Loucy (cell line): ENCODE data around the gene DNAJC17.

Experiments
- H2AFZ ChIP-seq: fragments of 200-600 bp; sonication (generic); 2 replicates; pipeline ENCODE4 v1.6.0; 2016; ENCODE audit warnings: antibody characterized with exemption, mild to moderate bottlenecking, low read length, moderate library complexity
- H3F3A ChIP-seq: fragments of 200-600 bp; 2 replicates; pipeline ENCODE4 v1.6.0; 2016; ENCODE audit warnings: antibody characterized with exemption, low read depth, mild to moderate bottlenecking
- H3K27me3 ChIP-seq: fragments of 200-600 bp; sonication (generic); 2 replicates; pipeline ENCODE4 v1.6.1; 2014; ENCODE audit warnings: low read length, mild to moderate bottlenecking; ENCODE audit not compliant: insufficient read depth, poor library complexity, severe bottlenecking
- H3K36me3 ChIP-seq: fragments of 200-600 bp; sonication (generic); 2 replicates; pipeline ENCODE4 v1.6.1; 2016; ENCODE audit warnings: low read length; ENCODE audit not compliant: insufficient read depth
- H3K4me1 ChIP-seq: fragments of 200-600 bp; sonication (generic); 2 replicates; pipeline ENCODE4 v1.5.1; 2014; ENCODE audit warnings: low read length, mild to moderate bottlenecking; ENCODE audit not compliant: insufficient read depth, poor library complexity, severe bottlenecking
- H3K4me2 ChIP-seq: fragments of 200-600 bp; sonication (generic); 2 replicates; pipeline ENCODE4 v1.6.0; 2014; ENCODE audit warnings: antibody characterized with exemption, low read length, low read depth, mild to moderate bottlenecking; ENCODE audit not compliant: poor library complexity, severe bottlenecking
- H3K4me3 ChIP-seq: fragments of 200-600 bp; sonication (generic); 2 replicates; pipeline ENCODE4 v1.5.1; 2014; ENCODE audit warnings: low read length, mild to moderate bottlenecking, mixed read lengths; ENCODE audit not compliant: poor library complexity, severe bottlenecking
- H3K79me2 ChIP-seq: fragments of 200-600 bp; sonication (generic); 2 replicates; pipeline ENCODE4 v1.6.1; 2014; ENCODE audit warnings: low read length; ENCODE audit not compliant: insufficient read depth
- H3K9ac ChIP-seq: fragments of 200-600 bp; sonication (generic); 2 replicates; pipeline ENCODE4 v1.6.0; 2014; ENCODE audit warnings: mild to moderate bottlenecking, low read depth, low read length, moderate library complexity; ENCODE audit not compliant: poor library complexity, severe bottlenecking
- H3K9me2 ChIP-seq: fragments of 200-600 bp; sonication (generic); replicated peaks from 2 replicates; pipeline ENCODE4 v1.6.1; 2016; ENCODE audit warnings: low read depth, low read length, mixed read lengths
- H3K9me3 ChIP-seq: fragments of 200-600 bp; sonication (generic); 2 replicates; pipeline ENCODE4 v1.6.1; 2014; ENCODE audit warnings: mild to moderate bottlenecking, antibody characterized with exemption, low read length, low read depth; ENCODE audit not compliant: insufficient read depth
- H4K20me1 ChIP-seq: fragments of 200-600 bp; sonication (generic); 2 replicates; pipeline ENCODE4 v1.6.0; 2014; ENCODE audit warnings: antibody characterized with exemption, low read length, mild to moderate bottlenecking; ENCODE audit not compliant: insufficient read depth, poor library complexity, severe bottlenecking
- CTCF ChIP-seq: fragments of 200-600 bp; sonication (generic); conservative IDR thresholded peaks from 2 replicates; pipeline ENCODE4 v1.5.1; 2014; ENCODE audit warnings: mild to moderate bottlenecking, antibody characterized with exemption, low read length
- EZH2phosphoT487 ChIP-seq: fragments of 200-600 bp; IDR thresholded peaks from 2 replicates; pipeline ENCODE4 v1.6.1; 2018; ENCODE audit warnings: antibody characterized with exemption, mild to moderate bottlenecking, moderate library complexity, borderline replicate concordance

The DNAJC17 gene

GRCh38 chr15:40743485-40743901 is 63.8 kb downstream of the DNAJC17 start:
- H3F3A ChIP-seq = 0 out of 2 replicates have a peak, but pooled peaks cover 3% of the 10 kb centered on the region
- no peaks in the 10 kb centered on the region for H3K79me2 ChIP-seq
- TF ChIP-seq CTCF (no peak), EZH2phosphoT487 (no peak)
- no peaks in the 10 kb centered on the region for H3K27me3 ChIP-seq
- H3K9me2 ChIP-seq = no peaks in the 10 kb centered on the region
- H3K36me3 ChIP-seq = peaks cover 46% of the 10 kb centered on the region; the same call in 1 of the 2 replicates
- H3K4me3 ChIP-seq = no peak overlapping the region
- no peaks in the 10 kb centered on the region for H3K4me1 ChIP-seq
- H3K4me2 ChIP-seq = no peak overlapping the region
- H2AFZ ChIP-seq = no peak overlapping the region
- H3K9ac ChIP-seq = no peak overlapping the region
- no peaks in the 10 kb centered on the region for H3K9me3 ChIP-seq
- H4K20me1 ChIP-seq = no peaks in the 10 kb centered on the region

GRCh38 chr15:40739854-40740253 is 67.4 kb downstream of the DNAJC17 start:
- no peaks in the 10 kb centered on the region for H3K79me2 ChIP-seq
- H3K36me3 ChIP-seq = peaks cover 78% of the 10 kb centered on the region; the same call in 1 of the 2 replicates

GRCh38 chr15:40739047-40739446 is 68.2 kb downstream of the DNAJC17 start:
- Histone ChIP-seq H3K9me3 (no peaks in the 10 kb centered on the region), H3K4me3 (no peak overlapping the region), H2AFZ (no peak overlapping the region), H3K79me2 (no peaks in the 10 kb centered on the region), H3K9me2 (no peaks in the 10 kb centered on the region), H4K20me1 (no peaks in the 10 kb centered on the region), H3K27me3 (no peaks in the 10 kb centered on the region), H3K4me2 (no peak overlapping the region), H3K36me3 (peaks cover 77% of the 10 kb centered on the region; the same call in 1 of the 2 replicates), H3K9ac (no peak overlapping the region), H3F3A (0 out of 2 replicates have a peak, but pooled peaks cover 3% of the 10 kb centered on the region), H3K4me1 (no peaks in the 10 kb centered on the region)
- no peak for TF ChIP-seq EZH2phosphoT487
- TF ChIP-seq CTCF = no peak

More at GRCh38 chr15:40739854-40740253, 67.4 kb downstream of the DNAJC17 start:
- Histone ChIP-seq H2AFZ (no peak overlapping the region), H3K4me1 (no peaks in the 10 kb centered on the region), H3K4me2 (no peak overlapping the region), H3K9me2 (no peaks in the 10 kb centered on the region), H4K20me1 (no peaks in the 10 kb centered on the region), H3K4me3 (no peak overlapping the region), H3K9me3 (no peaks in the 10 kb centered on the region), H3K27me3 (no peaks in the 10 kb centered on the region), H3K9ac (no peak overlapping the region), H3F3A (0 out of 2 replicates have a peak, but pooled peaks cover 3% of the 10 kb centered on the region)
- TF ChIP-seq CTCF = no peak
- TF ChIP-seq EZH2phosphoT487 = no peak
